ENCODE data around the gene SHMT2. TPM values are rescaled to one million over a fixed set of nuclear protein-coding genes. Genes with fewer than 3 reads are reported as not detected.

Gene SHMT2
- total RNA-seq, 1 donor from 2014 or later, result 90.2 TPM

DNA sequence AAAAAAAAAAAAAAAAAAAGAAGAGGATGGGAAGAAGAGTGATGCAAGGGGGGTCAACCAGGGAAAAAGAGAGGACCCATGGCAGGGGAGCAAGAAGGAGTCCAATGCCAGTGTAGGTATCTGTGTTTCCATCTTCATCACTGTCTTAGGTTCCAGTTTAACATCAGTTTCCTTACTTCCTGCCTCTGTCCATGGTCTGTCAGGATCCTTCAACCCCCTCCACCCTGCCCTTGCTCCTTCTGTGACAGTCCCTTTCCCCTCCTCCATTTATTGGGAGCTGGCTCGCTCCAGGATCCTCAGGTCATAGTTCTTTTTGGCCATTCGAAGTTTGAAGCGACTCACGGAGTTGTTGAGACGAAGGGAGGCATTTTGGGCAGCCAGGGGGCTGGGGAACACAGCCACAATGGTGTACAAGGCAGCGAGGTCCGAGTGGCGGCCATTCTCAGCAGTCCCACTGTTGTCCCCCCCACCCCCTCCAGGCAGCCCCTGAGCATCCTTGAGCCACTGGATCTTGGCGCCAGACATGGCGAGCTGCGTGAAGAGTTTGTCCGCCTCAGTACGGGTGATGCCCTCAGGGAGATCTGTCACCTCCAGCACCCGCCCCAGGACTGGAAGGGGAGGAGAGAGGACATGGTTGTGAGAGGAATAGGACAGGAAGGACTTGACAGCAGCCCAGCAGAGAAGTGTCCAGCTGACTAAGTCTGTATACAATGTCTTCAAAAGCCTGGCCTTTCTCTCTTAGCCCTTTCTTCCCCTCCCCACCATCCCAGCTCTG is 25.2 kb downstream of the SHMT2 start:
- Mint-ChIP-seq H3K36me3 (peaks cover 19% of the 10 kb centered on the region), H3K9me3 (no peaks in the 10 kb centered on the region), H3K27ac (no peak overlapping the region), H3K4me1 (peaks cover 3% of the 10 kb centered on the region), H3K4me3 (no peak overlapping the region), H3K27me3 (ENCODE audit: insufficient read depth, low read depth) (peaks cover 4% of the 10 kb centered on the region)
- no peak overlapping the region for H3K27ac ChIP-seq
- H3K9ac ChIP-seq, result no peak overlapping the region
- H2AFZ ChIP-seq (replicated peaks), result no peak overlapping the region
- no peaks in the 10 kb centered on the region for H3K36me3 ChIP-seq
- H3F3A ChIP-seq (ENCODE audit: low read depth), result peaks cover 3% of the 10 kb centered on the region
- H3K9me3 ChIP-seq (ENCODE audit: low read depth), result no peaks in the 10 kb centered on the region
- H3K27me3 ChIP-seq, result no peaks in the 10 kb centered on the region
- no peak for TF ChIP-seq EZH2 (IDR thresholded peaks at IDR 0.05)
- no peak overlapping the region for H3K4me2 ChIP-seq
- H3K4me1 ChIP-seq, result peaks cover 5% of the 10 kb centered on the region
- H3K4me3 ChIP-seq, result no peak overlapping the region
- no peaks in the 10 kb centered on the region for H3K79me2 ChIP-seq (ENCODE audit: low read depth)
- DNase-seq (ENCODE audit: low spot score), result no peak
- H4K20me1 ChIP-seq (ENCODE audit: low read depth), result no peaks in the 10 kb centered on the region

DNA sequence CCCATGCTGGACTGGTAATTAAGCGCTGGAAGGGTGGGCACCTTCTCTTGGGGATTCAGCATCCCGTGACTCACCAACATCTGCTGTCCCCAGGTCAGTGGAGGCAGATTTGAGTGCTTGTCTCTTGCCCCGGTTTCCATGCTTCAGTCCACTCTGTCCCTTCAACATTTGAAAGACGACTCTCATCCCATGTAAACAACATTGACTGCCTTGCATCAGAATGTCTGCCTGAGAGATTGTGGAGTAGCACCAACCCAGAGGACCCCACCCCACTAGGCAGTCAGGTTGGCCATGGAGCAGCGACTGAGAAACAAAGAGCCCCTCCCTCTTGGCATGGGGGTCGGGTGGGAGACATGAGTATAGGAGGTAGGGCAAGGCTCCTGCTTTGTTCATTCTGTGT is 26.4 kb downstream of the SHMT2 start:
- Mint-ChIP-seq H3K4me3 (no peak overlapping the region), H3K9me3 (no peaks in the 10 kb centered on the region), H3K4me1 (peaks cover 8% of the 10 kb centered on the region), H3K36me3 (peaks cover 19% of the 10 kb centered on the region), H3K27me3 (ENCODE audit: insufficient read depth, low read depth) (peaks cover 5% of the 10 kb centered on the region), H3K27ac (no peak overlapping the region)
- no peaks in the 10 kb centered on the region for H3K36me3 ChIP-seq
- TF ChIP-seq, protein P1, sequence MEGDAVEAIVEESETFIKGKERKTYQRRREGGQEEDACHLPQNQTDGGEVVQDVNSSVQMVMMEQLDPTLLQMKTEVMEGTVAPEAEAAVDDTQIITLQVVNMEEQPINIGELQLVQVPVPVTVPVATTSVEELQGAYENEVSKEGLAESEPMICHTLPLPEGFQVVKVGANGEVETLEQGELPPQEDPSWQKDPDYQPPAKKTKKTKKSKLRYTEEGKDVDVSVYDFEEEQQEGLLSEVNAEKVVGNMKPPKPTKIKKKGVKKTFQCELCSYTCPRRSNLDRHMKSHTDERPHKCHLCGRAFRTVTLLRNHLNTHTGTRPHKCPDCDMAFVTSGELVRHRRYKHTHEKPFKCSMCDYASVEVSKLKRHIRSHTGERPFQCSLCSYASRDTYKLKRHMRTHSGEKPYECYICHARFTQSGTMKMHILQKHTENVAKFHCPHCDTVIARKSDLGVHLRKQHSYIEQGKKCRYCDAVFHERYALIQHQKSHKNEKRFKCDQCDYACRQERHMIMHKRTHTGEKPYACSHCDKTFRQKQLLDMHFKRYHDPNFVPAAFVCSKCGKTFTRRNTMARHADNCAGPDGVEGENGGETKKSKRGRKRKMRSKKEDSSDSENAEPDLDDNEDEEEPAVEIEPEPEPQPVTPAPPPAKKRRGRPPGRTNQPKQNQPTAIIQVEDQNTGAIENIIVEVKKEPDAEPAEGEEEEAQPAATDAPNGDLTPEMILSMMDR (IDR thresholded peaks at IDR 0.05), result no peak
- TF ChIP-seq EZH2phosphoT487 (IDR thresholded peaks at IDR 0.05), result no peak
- no peak for TF ChIP-seq EZH2 (IDR thresholded peaks at IDR 0.05)
- H3K9me3 ChIP-seq (ENCODE audit: low read depth), result no peaks in the 10 kb centered on the region
- no peak overlapping the region for H3K4me3 ChIP-seq
- peaks cover 6% of the 10 kb centered on the region for H4K20me1 ChIP-seq (ENCODE audit: low read depth)
- H2AFZ ChIP-seq (replicated peaks), result no peak overlapping the region
- H3K27ac ChIP-seq, result no peak overlapping the region
- H3K27me3 ChIP-seq, result no peaks in the 10 kb centered on the region
- H3K79me2 ChIP-seq (ENCODE audit: low read depth), result no peaks in the 10 kb centered on the region
- H3K4me2 ChIP-seq, result no peak overlapping the region
- H3F3A ChIP-seq (ENCODE audit: low read depth), result peaks cover 7% of the 10 kb centered on the region
- H3K4me1 ChIP-seq, result peaks cover 10% of the 10 kb centered on the region
- DNase-seq (ENCODE audit: low spot score), result no peak
- no peak overlapping the region for H3K9ac ChIP-seq

DNA sequence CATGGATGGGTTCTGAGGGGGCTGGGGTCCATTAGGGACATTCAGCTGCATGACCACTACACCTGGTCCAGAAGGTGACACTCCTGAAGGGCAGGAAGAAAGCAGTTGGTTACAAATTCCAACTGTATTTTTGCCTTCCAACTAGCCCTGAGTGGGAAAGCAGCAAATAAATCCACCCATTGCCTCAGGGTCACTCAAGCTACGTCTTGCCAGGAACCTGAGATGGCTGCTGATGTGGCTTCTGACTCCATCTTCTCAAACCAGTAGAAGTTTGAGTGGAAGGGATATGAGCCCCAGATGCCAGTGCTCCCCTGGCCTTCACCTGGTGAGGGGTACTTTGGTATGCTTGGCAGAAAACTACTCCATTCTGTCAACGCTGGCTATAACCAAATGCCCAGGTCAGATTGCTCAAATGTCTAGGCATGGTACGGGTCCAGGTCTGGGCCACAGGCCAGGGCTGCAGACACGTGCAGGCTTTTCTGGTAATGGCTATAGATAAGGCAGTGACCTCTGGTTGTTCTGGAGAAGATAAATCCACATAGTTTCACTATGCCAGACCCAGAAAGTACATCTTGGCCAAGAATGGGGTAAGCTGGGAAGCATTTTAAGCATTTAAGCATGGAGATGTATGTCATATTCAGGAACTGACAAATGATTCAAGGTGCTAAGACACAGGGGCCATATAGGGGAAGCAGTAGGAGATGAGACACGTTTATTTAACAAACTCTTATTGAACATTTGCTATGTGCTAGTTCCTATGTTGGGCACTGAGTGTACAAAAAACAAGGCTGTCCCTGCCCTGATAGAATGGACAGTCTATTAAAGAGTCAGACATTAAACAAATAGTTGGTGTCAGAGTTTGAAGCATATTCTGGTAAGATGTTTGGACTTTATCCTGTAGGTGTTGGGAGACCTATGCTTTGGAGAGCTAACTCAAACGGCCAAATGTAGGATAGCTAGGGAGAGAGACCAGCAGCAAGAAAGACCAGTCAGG is 29.8 kb downstream of the SHMT2 start:
- no peaks in the 10 kb centered on the region for H3K9me3 Mint-ChIP-seq

More for the DNA sequence above, 29.8 kb downstream of the SHMT2 start:
- H3K36me3 ChIP-seq, result no peaks in the 10 kb centered on the region
- Mint-ChIP-seq H3K27me3 (ENCODE audit: insufficient read depth, low read depth) (peaks cover 5% of the 10 kb centered on the region), H3K4me3 (no peak overlapping the region), H3K36me3 (peaks cover 22% of the 10 kb centered on the region), H3K4me1 (peaks cover 28% of the 10 kb centered on the region), H3K27ac (no peak overlapping the region)
- H2AFZ ChIP-seq (replicated peaks), result no peak overlapping the region
- H3K4me3 ChIP-seq, result no peak overlapping the region
- peaks cover 18% of the 10 kb centered on the region for H4K20me1 ChIP-seq (ENCODE audit: low read depth)
- DNase-seq (ENCODE audit: low spot score), result no peak
- H3K79me2 ChIP-seq (ENCODE audit: low read depth), result no peaks in the 10 kb centered on the region
- H3K4me2 ChIP-seq, result no peak overlapping the region
- H3K27me3 ChIP-seq, result no peaks in the 10 kb centered on the region
- TF ChIP-seq EZH2 (IDR thresholded peaks at IDR 0.05) (no peak), EZH2phosphoT487 (IDR thresholded peaks at IDR 0.05) (no peak)
- TF ChIP-seq, protein P1 (IDR thresholded peaks at IDR 0.05), result no peak
- peaks cover 31% of the 10 kb centered on the region for H3F3A ChIP-seq (ENCODE audit: low read depth)
- no peaks in the 10 kb centered on the region for H3K9me3 ChIP-seq (ENCODE audit: low read depth)
- H3K4me1 ChIP-seq, result peaks cover 34% of the 10 kb centered on the region
- H3K9ac ChIP-seq, result no peak overlapping the region
- no peak overlapping the region for H3K27ac ChIP-seq
